ENCODE measurements around the gene CDH13.

CDH13 gene

DNA sequence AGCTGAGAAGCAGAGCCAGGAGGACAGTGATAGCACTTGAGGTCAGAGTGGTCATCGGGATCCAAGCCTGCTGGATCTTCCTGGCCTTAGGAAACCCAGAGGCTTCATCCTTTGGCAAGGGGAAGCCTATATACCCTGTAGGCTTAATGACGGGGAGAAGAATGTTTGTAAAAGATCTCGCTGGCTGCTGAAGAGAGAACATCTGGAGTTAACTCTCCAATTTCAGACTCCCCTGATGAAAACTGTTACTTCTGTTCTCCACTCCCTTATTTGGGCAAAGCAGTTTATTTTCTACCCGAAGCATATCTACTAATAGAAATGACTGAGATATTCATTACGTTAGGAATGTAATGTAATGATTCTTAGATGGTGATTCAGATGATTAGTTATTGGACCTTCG, 487.0 kb downstream of the CDH13 start:
- Histone ChIP-seq H2AFZ (ENCODE audit: low read depth, low read length) (no peak overlapping the region), H3K9me3 (ENCODE audit: control insufficient read depth, low read length) (no peaks in the 10 kb centered on the region), H3K9ac (ENCODE audit: low read length) (no peak overlapping the region), H3K4me2 (ENCODE audit: low read length, poor library complexity, severe bottlenecking) (no peak overlapping the region), H2BK12ac (ENCODE audit: low read length in 2 of 2) (no peak overlapping the region), H3K27me3 (ENCODE audit: control insufficient read depth in 1 of 2, insufficient read depth in 1 of 2, low read length in 2 of 2) (peaks cover 0 to 3% of the 10 kb centered on the region in 2 experiments), H2BK5ac (ENCODE audit: low read depth, low read length, poor library complexity, severe bottlenecking) (no peak overlapping the region), H3K18ac (ENCODE audit: low read depth in 1 of 2, low read length in 2 of 2) (peak overlapping the region in 1 of 2 experiments; percentile 11), H3K14ac (ENCODE audit: low read length in 2 of 2) (no peak overlapping the region), H4K91ac (ENCODE audit: low read length) (no peak overlapping the region), H3K4me3 (ENCODE audit: insufficient read depth in 1 of 2, low read depth in 1 of 2, low read length in 2 of 2) (no peak overlapping the region), H3K27ac (ENCODE audit: low read length, poor library complexity, severe bottlenecking) (no peak overlapping the region), H3K79me1 (replicated peaks; ENCODE audit: low read length, poor library complexity, severe bottlenecking) (peaks cover 5% of the 10 kb centered on the region), H2AK5ac (ENCODE audit: low read length, severe bottlenecking) (no peak overlapping the region), H4K8ac (ENCODE audit: low read length) (no peak overlapping the region), H3K23ac (ENCODE audit: low read length in 2 of 2) (no peak overlapping the region), H3K4ac (ENCODE audit: low read depth in 1 of 2, low read length in 2 of 2) (no peak overlapping the region), H2BK120ac (ENCODE audit: low read depth, low read length) (no peak overlapping the region), H3K4me1 (ENCODE audit: control insufficient read depth, insufficient read depth, low read depth, low read length) (no peaks in the 10 kb centered on the region), H3K36me3 (ENCODE audit: control insufficient read depth in 1 of 2, insufficient read depth in 2 of 2, low read depth in 1 of 2, low read length in 2 of 2) (no peaks in the 10 kb centered on the region), H2BK15ac (ENCODE audit: low read depth, poor library complexity, severe bottlenecking) (no peak overlapping the region)
- DNase-seq, result no peak
- 99% methylated on average over 5 of the region's 6 CpGs for WGBS

DNA sequence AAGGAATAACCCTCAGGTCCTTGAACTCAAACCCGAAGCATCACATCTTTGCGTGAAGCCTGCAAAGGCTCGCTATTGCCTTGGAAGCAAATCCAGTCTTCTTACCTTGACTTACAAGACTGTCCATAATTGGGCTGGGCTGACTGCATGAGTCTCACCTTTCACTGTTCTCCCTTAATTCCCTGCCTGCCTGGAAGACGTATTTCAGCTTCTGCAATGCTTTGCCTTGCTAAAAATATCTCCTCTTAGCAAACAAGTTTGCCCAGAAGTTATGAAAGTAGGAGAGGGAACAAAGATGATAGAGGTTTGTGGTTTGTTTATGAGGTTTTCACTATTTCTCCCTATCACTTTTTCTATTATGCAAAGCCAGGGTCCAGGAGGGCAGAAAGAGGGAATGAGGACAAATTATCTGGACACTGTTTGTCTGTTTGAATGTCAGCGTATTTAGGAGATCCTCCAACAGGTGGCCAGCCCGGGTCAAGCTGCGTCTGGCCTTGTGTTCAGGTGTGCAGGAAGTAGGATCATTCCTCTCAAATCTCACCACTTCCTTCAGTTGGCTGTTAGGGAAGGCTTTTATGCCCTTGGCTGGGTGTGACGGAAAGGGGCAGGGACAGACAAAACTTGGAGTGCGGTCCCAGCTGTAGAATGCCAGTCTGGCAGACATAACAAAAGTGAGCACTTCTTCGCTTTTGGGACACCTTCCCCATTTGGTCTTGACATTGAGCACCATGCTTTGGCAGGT, 488.9 kb downstream of the CDH13 start:
- Histone ChIP-seq H3K4ac (ENCODE audit: low read depth in 1 of 2, low read length in 2 of 2) (no peak overlapping the region), H3K9ac (ENCODE audit: low read length) (no peak overlapping the region), H2AK5ac (ENCODE audit: low read length, severe bottlenecking) (no peak overlapping the region), H2BK15ac (ENCODE audit: low read depth, poor library complexity, severe bottlenecking) (no peak overlapping the region), H4K91ac (ENCODE audit: low read length) (no peak overlapping the region), H3K79me1 (replicated peaks; ENCODE audit: low read length, poor library complexity, severe bottlenecking) (peaks cover 4% of the 10 kb centered on the region), H3K4me2 (ENCODE audit: low read length, poor library complexity, severe bottlenecking) (no peak overlapping the region), H2BK12ac (ENCODE audit: low read length in 2 of 2) (no peak overlapping the region), H4K8ac (ENCODE audit: low read length) (no peak overlapping the region), H2BK5ac (ENCODE audit: low read depth, low read length, poor library complexity, severe bottlenecking) (no peak overlapping the region), H3K27me3 (ENCODE audit: control insufficient read depth in 1 of 2, insufficient read depth in 1 of 2, low read length in 2 of 2) (peaks cover 0 to 3% of the 10 kb centered on the region in 2 experiments), H3K4me3 (ENCODE audit: insufficient read depth in 1 of 2, low read depth in 1 of 2, low read length in 2 of 2) (no peak overlapping the region), H3K27ac (ENCODE audit: low read length, poor library complexity, severe bottlenecking) (no peak overlapping the region), H2BK120ac (ENCODE audit: low read depth, low read length) (no peak overlapping the region), H3K14ac (ENCODE audit: low read length in 2 of 2) (no peak overlapping the region), H3K4me1 (ENCODE audit: control insufficient read depth, insufficient read depth, low read depth, low read length) (no peaks in the 10 kb centered on the region), H3K9me3 (ENCODE audit: control insufficient read depth, low read length) (no peaks in the 10 kb centered on the region), H3K36me3 (ENCODE audit: control insufficient read depth in 1 of 2, insufficient read depth in 2 of 2, low read depth in 1 of 2, low read length in 2 of 2) (no peaks in the 10 kb centered on the region), H3K18ac (ENCODE audit: low read depth in 1 of 2, low read length in 2 of 2) (no peak overlapping the region), H3K23ac (ENCODE audit: low read length in 2 of 2) (no peak overlapping the region), H2AFZ (ENCODE audit: low read depth, low read length) (no peak overlapping the region)
- WGBS, result 92% methylated on average over 10 of the region's 10 CpGs
- DNase-seq, result no peak

DNA sequence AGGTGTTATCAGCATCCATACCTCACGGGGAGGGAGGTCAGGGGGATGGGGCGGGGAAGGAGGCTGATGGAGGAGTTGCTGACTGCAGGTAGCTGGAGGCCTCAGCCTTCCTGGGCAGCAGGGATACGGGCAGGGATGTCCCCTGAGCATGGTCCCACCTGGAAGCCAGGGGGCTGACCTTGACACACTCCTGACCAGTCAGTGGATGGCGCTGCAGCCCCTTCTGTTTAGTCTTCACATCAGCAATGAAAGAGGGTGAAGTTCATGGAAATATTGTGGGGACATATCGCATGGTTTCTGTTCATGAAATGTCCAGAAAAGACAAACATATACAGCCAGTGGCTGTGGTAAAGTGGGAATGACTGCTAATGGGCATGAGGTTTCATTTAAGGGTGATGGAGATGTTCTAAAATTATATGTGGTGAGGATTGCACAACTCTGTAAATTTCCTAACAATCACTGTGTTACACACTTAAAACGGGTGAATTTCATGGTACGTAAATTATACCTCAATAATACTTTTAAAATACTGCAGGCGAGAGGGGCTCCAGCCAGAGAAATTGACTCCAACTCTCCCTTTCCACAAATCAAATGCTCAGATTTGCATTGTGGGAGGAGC, 489.6 kb downstream of the CDH13 start:
- H2AFZ ChIP-seq (ENCODE audit: low read depth, low read length), result no peak overlapping the region
- H2BK5ac ChIP-seq (ENCODE audit: low read depth, low read length, poor library complexity, severe bottlenecking), result no peak overlapping the region
- H2AK5ac ChIP-seq (ENCODE audit: low read length, severe bottlenecking), result no peak overlapping the region
- no peak overlapping the region for H3K9ac ChIP-seq (ENCODE audit: low read length)
- no peak overlapping the region for H2BK120ac ChIP-seq (ENCODE audit: low read depth, low read length)
- no peak overlapping the region for H3K27ac ChIP-seq (ENCODE audit: low read length, poor library complexity, severe bottlenecking)
- no peak overlapping the region for H2BK12ac ChIP-seq (ENCODE audit: low read length in 2 of 2)
- H3K9me3 ChIP-seq (ENCODE audit: control insufficient read depth, low read length), result no peaks in the 10 kb centered on the region
- H3K23ac ChIP-seq (ENCODE audit: low read length in 2 of 2), result peak overlapping the region in 1 of 2 experiments; percentile 19
- WGBS, result 91% methylated on average over 8 of the region's 8 CpGs
- DNase-seq, result peak; percentile 15
- H3K4ac ChIP-seq (ENCODE audit: low read depth in 1 of 2, low read length in 2 of 2), result no peak overlapping the region
- H3K4me3 ChIP-seq (ENCODE audit: insufficient read depth in 1 of 2, low read depth in 1 of 2, low read length in 2 of 2), result no peak overlapping the region
- no peak overlapping the region for H3K4me2 ChIP-seq (ENCODE audit: low read length, poor library complexity, severe bottlenecking)
- no peak overlapping the region for H4K8ac ChIP-seq (ENCODE audit: low read length)
- H3K4me1 ChIP-seq (ENCODE audit: control insufficient read depth, insufficient read depth, low read depth, low read length), result no peaks in the 10 kb centered on the region
- no peak overlapping the region for H4K91ac ChIP-seq (ENCODE audit: low read length)
- no peak overlapping the region for H3K18ac ChIP-seq (ENCODE audit: low read depth in 1 of 2, low read length in 2 of 2)
- H3K14ac ChIP-seq (ENCODE audit: low read length in 2 of 2), result no peak overlapping the region
- peaks cover 0 to 3% of the 10 kb centered on the region in 2 experiments for H3K27me3 ChIP-seq (ENCODE audit: control insufficient read depth in 1 of 2, insufficient read depth in 1 of 2, low read length in 2 of 2)
- H3K79me1 ChIP-seq (replicated peaks; ENCODE audit: low read length, poor library complexity, severe bottlenecking), result peaks cover 4% of the 10 kb centered on the region
- H3K36me3 ChIP-seq (ENCODE audit: control insufficient read depth in 1 of 2, insufficient read depth in 2 of 2, low read depth in 1 of 2, low read length in 2 of 2), result no peaks in the 10 kb centered on the region
- no peak overlapping the region for H2BK15ac ChIP-seq (ENCODE audit: low read depth, poor library complexity, severe bottlenecking)

DNA sequence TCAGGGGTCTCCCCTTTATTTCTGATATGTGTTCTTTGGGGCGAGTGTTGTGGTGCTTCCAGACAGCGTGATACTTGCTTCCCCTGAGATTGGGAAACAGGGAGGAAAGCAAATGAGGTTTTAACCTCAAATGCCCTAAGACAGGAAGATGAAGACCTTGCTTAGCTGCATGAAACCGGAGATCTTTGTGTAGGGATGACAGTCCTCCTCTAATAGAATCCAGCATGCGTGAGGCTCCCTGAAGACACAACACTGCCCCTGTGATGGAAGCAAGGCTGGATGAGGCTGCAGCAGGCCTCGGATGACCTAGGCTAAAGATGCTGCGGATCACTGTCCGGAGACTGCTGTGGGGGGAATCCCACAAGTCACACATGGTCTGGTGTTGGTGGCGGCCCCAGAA, 491.0 kb downstream of the CDH13 start:
- Histone ChIP-seq H2BK15ac (ENCODE audit: low read depth, poor library complexity, severe bottlenecking) (no peak overlapping the region), H2BK5ac (ENCODE audit: low read depth, low read length, poor library complexity, severe bottlenecking) (no peak overlapping the region), H3K4ac (ENCODE audit: low read depth in 1 of 2, low read length in 2 of 2) (no peak overlapping the region), H3K14ac (ENCODE audit: low read length in 2 of 2) (no peak overlapping the region), H3K79me1 (replicated peaks; ENCODE audit: low read length, poor library complexity, severe bottlenecking) (peaks cover 4% of the 10 kb centered on the region), H4K8ac (ENCODE audit: low read length) (no peak overlapping the region), H2BK12ac (ENCODE audit: low read length in 2 of 2) (no peak overlapping the region), H3K4me2 (ENCODE audit: low read length, poor library complexity, severe bottlenecking) (no peak overlapping the region), H3K27me3 (ENCODE audit: control insufficient read depth in 1 of 2, insufficient read depth in 1 of 2, low read length in 2 of 2) (no peaks in the 10 kb centered on the region), H3K18ac (ENCODE audit: low read depth in 1 of 2, low read length in 2 of 2) (no peak overlapping the region), H3K4me1 (ENCODE audit: control insufficient read depth, insufficient read depth, low read depth, low read length) (no peaks in the 10 kb centered on the region), H2AFZ (ENCODE audit: low read depth, low read length) (no peak overlapping the region), H4K91ac (ENCODE audit: low read length) (no peak overlapping the region), H3K23ac (ENCODE audit: low read length in 2 of 2) (no peak overlapping the region), H3K27ac (ENCODE audit: low read length, poor library complexity, severe bottlenecking) (no peak overlapping the region), H3K4me3 (ENCODE audit: insufficient read depth in 1 of 2, low read depth in 1 of 2, low read length in 2 of 2) (no peak overlapping the region), H2AK5ac (ENCODE audit: low read length, severe bottlenecking) (no peak overlapping the region), H3K9me3 (ENCODE audit: control insufficient read depth, low read length) (no peaks in the 10 kb centered on the region), H3K36me3 (ENCODE audit: control insufficient read depth in 1 of 2, insufficient read depth in 2 of 2, low read depth in 1 of 2, low read length in 2 of 2) (no peaks in the 10 kb centered on the region), H3K9ac (ENCODE audit: low read length) (no peak overlapping the region), H2BK120ac (ENCODE audit: low read depth, low read length) (no peak overlapping the region)
- over 99% methylated on average over 8 of the region's 8 CpGs for WGBS
- DNase-seq, result no peak
